Fibroblast of skin of right biceps (primary cell): Measurements from ENCODE around the gene RPH3AL.

Experiments used
- DNase-seq: peaks from one replicate; pipeline ENCODE4 v3.0.0-alpha.2; 2013

The RPH3AL gene

GRCh38 chr17:197352-197751 lies 155.3 kb downstream of the RPH3AL start:
- DNase-seq, result no peak

GRCh38 chr17:194828-195602 lies 157.6 kb downstream of the RPH3AL start:
- DNase-seq, result no peak

- no peak for DNase-seq
Measured at GRCh38 chr17:193841-194806, 158.5 kb downstream of the RPH3AL start.

GRCh38 chr17:193426-193810 lies 159.2 kb downstream of the RPH3AL start:
- DNase-seq, result no peak

DNA sequence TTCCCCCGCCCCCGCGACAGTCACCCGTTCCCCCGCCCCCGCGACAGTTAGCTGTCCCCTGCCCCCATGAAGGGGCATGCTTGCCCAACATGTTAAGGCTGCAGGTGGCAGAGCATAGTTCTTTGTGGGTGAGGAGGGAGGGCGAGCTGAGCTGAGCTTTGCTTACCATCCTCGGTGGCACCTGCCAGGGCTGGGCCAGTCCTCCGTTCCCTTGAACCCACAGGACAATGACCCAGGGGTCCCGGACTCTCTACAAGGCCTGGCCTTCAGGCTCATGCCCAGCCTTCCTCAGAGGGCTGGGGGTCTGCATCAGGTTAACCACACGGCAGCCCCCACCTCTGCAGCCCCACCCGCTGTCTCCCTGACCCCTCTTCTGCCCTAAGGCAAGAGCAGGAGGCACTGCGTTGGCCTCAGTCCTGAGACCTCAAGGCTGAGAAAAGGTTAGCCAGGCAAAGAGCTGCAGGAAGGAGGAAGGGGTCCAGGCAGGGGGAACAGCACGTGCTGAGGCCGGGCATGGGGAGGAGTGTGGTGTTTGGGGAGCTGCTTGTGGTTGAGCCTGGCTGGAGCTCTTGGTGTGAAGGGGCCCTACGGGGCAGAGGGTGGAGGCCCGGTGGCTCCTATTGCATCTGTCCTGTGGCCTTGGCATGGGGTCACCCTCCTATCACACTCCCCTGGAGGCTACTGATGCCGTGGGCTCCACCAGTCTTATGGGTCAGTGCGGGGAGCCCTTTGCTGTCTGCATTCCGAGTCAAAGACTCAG lies 159.8 kb downstream of the RPH3AL start:
- DNase-seq, result no peak

GRCh38 chr17:189444-189843 lies 163.2 kb downstream of the RPH3AL start:
- DNase-seq, result no peak

DNA sequence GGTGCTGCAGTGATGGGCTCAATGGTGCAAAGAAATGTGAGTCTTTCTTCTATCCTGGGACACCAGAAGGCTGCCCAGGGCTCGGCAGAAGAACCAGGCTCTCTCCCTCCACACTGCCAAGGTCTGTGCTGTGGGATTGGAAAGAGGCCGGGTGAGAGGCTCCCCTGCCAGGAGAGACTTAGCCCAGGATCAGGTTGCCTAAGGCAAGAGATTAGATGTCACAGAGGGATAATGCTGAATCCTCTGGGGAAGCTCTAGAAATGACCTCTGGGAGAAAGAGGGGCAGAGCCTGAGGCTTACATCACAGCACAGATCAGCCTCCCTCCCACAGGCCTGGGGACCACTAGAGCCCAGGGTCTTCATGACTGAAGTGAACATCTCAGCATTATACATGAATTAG lies 165.5 kb downstream of the RPH3AL start:
- DNase-seq, result no peak

- no peak for DNase-seq
Measured at GRCh38 chr17:185445-186138, 167.0 kb downstream of the RPH3AL start.

GRCh38 chr17:183021-183420 lies 169.6 kb downstream of the RPH3AL start:
- DNase-seq, result no peak

DNA sequence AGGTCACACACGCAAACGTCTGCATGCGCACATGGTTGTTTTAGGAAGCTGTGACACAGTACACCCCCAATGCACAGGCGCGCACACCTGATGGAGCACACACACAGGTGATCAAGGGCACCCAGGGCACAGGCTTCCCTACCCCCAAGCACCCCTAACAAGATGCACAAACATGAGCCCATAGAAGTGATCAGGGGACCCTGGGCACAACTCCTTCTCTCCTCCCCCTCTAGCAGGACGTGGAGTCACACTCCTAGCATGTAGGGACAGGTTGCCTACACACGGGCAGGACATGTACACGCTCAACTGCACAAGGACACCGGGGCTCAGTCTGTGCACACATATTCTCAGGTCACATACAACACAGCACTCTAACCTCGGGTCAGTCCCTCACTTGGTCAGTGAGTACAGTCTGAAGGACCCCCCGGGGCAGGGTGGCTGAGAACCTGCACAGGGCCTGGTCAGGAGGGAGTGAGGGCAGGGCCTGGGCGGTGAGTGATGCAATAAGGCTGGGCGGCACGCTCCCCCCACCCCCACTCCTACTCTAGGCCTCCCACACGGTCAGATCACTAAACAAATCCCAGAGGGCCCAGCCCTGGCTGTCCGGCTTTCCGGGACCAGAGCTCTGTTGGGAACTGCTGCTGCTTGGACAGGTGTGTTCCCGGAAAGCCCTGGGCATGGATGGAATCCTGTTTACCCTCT lies 170.4 kb downstream of the RPH3AL start:
- no peak for DNase-seq

DNA sequence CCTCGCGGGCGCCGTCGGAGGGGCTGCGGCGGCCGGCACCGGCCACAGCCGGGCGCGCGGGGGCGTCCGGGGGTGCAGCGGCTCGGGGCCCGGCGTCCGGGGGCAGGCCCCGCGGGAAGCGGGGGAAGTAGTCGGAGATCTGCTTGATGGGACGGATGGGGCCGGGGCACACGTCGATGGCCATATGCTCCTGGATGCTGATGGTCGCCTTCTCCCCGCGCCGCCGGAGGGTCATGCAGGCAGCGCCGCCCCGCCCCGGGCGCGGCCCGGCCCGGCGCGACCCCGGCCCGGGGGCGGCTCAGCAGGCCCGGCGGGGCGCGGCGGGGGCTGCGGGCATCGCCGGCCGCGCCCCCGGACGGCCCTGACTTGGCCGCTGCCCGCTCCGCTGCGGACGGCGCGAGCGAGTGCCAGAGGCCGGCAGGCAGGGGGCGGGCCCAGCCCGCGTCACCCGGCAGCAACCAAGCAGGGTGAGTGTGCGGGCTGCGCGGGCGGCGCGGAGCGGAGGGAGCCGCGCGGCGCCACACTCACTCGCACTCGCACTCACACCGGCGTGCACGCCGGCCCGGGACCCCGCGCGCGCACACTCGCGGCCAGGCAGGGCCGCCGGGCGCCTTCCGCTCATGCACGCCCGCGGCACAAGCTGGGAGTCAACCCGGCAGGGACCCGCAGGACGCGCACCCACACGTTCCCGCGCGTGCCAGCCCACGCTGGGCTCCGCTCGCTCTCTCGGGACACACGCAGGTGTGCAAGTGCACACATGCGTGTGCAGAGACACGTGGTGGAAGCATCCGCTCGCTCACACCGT lies 171.2 kb downstream of the RPH3AL start, which contains the start of gene DOC2B:
Gene DOC2B, minus strand, starts transcription at position 406 of the 805 bp plus-strand sequence. Its CDS starts 171 bp downstream, at position 235.
- peak; percentile 10 for DNase-seq

DNA sequence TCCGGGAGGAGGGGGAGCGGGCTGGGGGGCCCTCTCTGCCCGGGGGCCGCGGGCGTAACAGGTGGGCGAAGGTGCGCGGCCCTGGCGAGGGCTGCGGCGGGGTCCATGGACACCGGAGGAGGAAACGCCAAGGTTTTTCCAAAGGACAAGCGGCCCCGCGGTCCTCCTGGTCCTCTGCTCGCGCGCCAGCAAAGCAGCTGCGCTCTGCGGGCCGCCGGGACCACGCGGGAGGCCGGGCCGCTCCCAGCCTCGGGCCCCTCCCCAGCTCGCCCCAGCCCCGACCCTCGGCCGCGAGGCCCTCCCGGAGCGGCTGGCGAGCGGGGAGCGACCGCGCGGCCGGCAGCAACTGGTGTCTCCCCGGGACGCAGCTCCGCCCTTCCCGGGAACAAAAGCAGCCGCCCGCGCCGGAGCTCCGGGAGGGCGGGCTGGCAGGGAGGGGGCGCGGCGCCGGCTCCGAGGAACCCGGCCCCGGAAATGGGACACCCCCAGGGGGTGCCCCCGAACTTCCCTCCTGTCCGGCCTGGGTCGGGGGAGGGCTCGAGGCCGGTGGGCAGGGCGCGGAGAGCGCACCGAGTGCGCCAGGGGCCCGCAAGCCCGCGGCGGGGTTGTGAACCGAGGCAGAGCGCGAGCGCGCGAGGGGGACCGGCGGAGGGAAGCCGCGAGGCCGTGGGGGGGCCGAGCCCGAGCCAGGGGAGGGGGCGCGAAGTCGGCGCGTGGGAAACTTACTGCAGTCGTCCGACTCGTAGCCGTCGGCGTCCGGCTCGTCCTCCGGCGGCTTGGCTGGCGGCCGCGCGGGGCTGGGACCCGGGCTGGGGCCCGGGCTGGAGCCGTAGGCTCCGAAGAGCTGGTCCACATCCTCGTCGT lies 172.0 kb downstream of the RPH3AL start:
- DNase-seq, result no peak

DNA sequence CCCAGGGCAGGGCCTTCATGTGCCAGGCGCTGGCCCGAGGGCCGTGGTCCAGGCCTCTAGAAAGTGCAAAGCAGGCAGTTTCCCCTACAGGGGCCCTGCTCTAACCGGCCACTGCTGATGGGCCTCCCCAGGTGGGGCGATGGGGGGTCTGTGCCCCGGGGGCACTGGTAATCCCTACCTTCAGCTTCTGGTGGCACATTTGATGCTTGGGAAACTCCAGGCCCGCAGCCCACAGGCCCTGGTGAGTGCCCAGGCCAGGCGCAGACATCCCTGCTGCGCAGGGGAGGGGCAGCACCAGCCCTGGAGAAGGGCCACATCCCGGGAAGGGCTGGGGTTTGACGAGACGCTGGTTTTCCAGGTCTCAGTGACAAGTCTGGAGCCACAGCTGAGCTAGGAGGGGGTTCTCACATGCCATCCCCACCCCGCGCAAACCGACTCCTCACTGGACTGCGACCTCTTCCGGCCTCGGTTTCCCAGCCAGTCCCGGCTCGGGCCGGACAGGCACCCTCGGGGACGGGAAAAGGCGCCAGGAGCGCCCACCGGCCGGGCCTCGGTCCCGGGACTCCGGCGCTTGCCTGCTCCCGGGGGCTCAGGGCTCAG lies 172.7 kb downstream of the RPH3AL start:
- DNase-seq, result no peak

DNA sequence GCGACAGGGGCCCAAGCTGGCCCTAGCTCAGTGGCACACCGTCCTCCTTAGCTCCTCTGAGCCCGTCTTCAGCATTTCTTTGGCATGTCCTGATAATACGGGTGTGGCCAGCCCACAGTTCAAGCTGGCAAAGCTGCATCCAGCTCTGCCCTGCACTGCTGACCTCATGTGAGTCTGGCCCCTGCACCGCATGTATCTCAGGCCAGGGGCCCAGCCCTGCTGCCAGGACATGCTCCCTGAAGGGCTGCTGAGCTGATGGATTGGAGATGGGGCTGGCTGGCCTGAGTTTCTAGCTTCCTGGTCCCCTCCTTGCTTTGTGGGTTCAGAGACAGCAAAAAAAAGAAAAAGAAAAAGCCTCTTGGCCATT lies 173.6 kb downstream of the RPH3AL start:
- DNase-seq, result no peak

GRCh38 chr17:178292-179065 lies 174.1 kb downstream of the RPH3AL start:
- DNase-seq, result no peak

DNA sequence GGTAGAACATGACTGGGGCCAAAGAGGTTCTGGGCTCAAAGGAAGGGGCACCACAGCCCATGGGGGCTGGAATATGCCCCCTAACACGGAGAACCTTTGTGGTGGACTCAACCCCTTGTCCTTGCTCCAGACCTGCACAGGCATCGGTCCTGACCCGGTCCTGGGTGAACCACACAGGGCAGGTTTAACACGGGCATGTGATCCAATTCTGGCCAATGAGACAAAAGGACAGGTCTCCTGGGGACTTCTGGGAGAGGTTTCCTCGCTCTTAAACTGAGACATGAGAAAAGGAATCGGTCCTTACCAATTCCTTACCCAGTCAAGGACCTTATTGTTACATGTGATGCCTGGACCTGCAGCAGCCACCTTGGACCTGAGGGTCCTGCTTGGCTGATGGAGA lies 174.8 kb downstream of the RPH3AL start:
- DNase-seq, result no peak

DNA sequence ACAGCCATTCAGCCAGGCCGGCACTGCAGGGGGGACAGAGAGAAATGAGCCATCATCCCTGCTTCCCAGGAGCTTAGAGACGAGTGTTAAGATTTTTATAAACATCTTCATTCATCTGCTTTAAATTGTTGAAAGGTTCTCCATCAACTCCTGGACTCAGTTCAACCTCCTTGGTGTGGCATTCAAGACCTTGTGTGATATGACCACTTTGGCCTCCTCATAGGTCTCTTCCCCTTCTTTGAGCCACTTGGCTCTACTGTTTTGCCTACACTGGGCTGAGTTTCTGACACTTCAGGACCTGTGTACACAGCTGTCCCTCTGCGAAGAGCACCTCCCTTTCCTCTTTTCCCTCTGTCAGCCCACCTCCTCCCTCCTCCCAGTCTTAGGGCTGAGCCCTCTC lies 175.5 kb downstream of the RPH3AL start:
- DNase-seq, result no peak

GRCh38 chr17:173166-173911 lies 179.3 kb downstream of the RPH3AL start:
- no peak for DNase-seq
